Pancreas (tissue), 10 donors: ENCODE data around the gene EIF3K. TPM values are rescaled to one million over a fixed set of nuclear protein-coding genes. Genes with fewer than 3 reads are reported as not detected.

ENCODE experiments used
- ATAC-seq, 4 donors: fragments of 200-7000 bp; cut with Tn5 transposase; one replicate each; pipeline versions ENCODE4 v1.8.0 to v1.9.1; 2020; ENCODE audit warnings: mild to moderate bottlenecking in 4 of 4, moderate library complexity in 4 of 4
- DNase-seq, 6 donors: peaks; one replicate each; pipeline ENCODE4 v3.0.0-alpha.2; 2020
- FAIRE-seq: peaks from 2 replicates; lab custom pipeline; 2012; peaks lifted over from hg19 to GRCh38; lab: Jason Lieb, UNC
- H3K27ac ChIP-seq, 4 donors: fragments of 200-600 bp; sonication (generic); 1 replicate in 3 of 4; 2 replicates in 1 of 4; pipeline versions ENCODE4 v1.5.0 to v1.8.0; 2020
- H3K27me3 ChIP-seq, 4 donors: fragments of 200-600 bp; one replicate each; pipeline ENCODE4 v1.8.0; 2021
- H3K36me3 ChIP-seq, 3 donors: fragments of 200-600 bp; sonication (generic) in 1 of 3; one replicate each; pipeline versions ENCODE4 v1.5.0 to v1.8.0; 2020 to 2021
- H3K4me1 ChIP-seq, 3 donors: fragments of 200-600 bp; one replicate each; pipeline ENCODE4 v1.8.0; 2021
- H3K4me3 ChIP-seq, 4 donors: fragments of 200-600 bp; sonication (generic) in 2 of 4; one replicate each; pipeline versions ENCODE4 v1.5.0 to v1.8.0; 2020 to 2021
- H3K9me3 ChIP-seq, 4 donors: fragments of 200-600 bp; one replicate each; pipeline ENCODE4 v1.8.0; 2021
- WGBS, 2 donors: extraction: QIAGEN DNeasy Blood & Tissue Kit; methylation state at CpG; one replicate each; pipeline ENCODE4 v1.1.7; 2013; 5-methylcytosine and 5-hydroxymethylcytosine counted together
- intact Hi-C, 3 donors: fragments of 100-400 bp; cut with DNase I; formaldehyde crosslinking; loops; one replicate each; pipeline versions ENCODE4 v1.11.1 to v1.14.2; 2022
- polyA plus RNA-seq, 2 donors: library from polyadenylated mRNA; stranded (reverse); fragments of 200-250 nt; gene quantifications; one replicate each; pipeline ENCODE4 v1.2.3, GENCODE V29; 2013
- total RNA-seq, 6 donors: library from RNA; stranded (reverse); fragmentation: NEBNext Ultra II Directional in 4 of 6; extraction: Animal tissue kit (Norgen Biotek cat#: 25700) in 4 of 6; gene quantifications; one replicate each; pipeline versions ENCODE4 v1.2.1 to v1.2.4, GENCODE V29; 2021 to 2023
- TF ChIP-seq, protein P1 (sequence below), 4 donors: fragments of 200-600 bp; sonication (generic) in 3 of 4; IDR thresholded peaks; one replicate each; pipeline versions ENCODE4 v1.5.0 to v1.8.0; 2021; ENCODE audit warnings: antibody characterized with exemption in 4 of 4
- donor health status: healthy with polysubstance abuse.
- donor health status: DM: no; HTN: no; CAD: no; lungs with moderate emphysema.
- donor health status: DM: no; HTN: no; CAD: no.
- donor health status: control.
- donor health status: control.
- donor health status: Bipolar disorder and iron deficiency.
- donor health status: DM: yes; HTN: yes; CAD: no.
- donor health status: DM: no; HTN: no; CAD: no.
- donor health status: DM: no; HTN: no; CAD: no.
- donor health status: DM: yes; HTN: yes; CAD: no.

Gene EIF3K
- total and polyA plus RNA-seq, 8 donors = 93.5 to 162 (median 131) TPM

DNA sequence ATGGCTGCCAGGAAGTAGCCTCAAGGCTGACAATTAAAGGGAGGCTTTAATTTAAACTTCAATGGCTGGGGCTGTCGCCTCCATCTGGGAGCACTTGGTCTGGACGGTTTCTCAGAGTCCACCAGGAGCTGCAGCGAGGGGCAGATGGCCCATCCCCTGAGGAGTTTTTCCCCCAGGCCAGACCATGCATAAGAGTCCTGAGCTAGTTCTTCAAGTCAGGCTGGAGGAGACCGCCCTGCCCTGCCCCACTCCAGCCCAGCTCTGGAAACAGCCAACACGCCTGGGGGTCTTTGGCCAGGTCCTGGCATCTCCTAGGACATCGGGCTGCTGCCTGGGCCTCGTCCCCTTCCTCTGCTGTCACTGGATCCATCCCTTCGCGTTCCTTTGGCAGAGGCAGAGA, 23.2 kb downstream of the EIF3K start:
- Histone ChIP-seq H3K9me3 (no peaks in the 10 kb centered on the region), H3K4me1 (no peaks in the 10 kb centered on the region), H3K36me3 (no peaks in the 10 kb centered on the region), H3K4me3 (no peak overlapping the region), H3K27me3 (no peaks in the 10 kb centered on the region), H3K27ac (no peak overlapping the region)
- intact Hi-C loops = no loop called here
- TF ChIP-seq, protein P1, sequence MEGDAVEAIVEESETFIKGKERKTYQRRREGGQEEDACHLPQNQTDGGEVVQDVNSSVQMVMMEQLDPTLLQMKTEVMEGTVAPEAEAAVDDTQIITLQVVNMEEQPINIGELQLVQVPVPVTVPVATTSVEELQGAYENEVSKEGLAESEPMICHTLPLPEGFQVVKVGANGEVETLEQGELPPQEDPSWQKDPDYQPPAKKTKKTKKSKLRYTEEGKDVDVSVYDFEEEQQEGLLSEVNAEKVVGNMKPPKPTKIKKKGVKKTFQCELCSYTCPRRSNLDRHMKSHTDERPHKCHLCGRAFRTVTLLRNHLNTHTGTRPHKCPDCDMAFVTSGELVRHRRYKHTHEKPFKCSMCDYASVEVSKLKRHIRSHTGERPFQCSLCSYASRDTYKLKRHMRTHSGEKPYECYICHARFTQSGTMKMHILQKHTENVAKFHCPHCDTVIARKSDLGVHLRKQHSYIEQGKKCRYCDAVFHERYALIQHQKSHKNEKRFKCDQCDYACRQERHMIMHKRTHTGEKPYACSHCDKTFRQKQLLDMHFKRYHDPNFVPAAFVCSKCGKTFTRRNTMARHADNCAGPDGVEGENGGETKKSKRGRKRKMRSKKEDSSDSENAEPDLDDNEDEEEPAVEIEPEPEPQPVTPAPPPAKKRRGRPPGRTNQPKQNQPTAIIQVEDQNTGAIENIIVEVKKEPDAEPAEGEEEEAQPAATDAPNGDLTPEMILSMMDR (IDR thresholded peaks at IDR 0.05) = no peak
- ATAC-seq (no peak), FAIRE-seq (no peak), DNase-seq (peak in 1 of 6 donors; percentile 35)
- WGBS, 2 donors = 85 to 87% methylated on average over 9 of the region's 9 CpGs

DNA sequence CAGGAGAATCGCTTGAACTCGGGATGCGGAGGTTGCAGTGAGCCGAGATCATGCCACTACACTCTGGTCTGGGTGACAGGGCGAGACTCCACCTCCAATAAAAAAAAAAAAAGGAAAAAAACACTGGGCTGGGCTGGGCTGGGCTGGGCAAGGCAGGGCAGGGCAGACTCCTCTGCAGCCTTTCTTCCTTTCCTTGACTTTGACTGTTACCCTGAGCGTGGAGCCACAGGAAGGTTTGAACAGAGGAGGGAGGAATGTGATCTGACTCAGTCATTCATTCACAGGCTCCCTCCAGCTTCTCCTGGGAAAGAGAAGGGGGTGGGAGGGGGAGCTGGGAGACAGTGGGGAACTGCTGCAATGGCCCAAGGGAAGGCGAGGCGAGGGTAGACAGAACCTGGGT, 25.7 kb downstream of the EIF3K start:
- DNase-seq (peak in 1 of 6 donors; percentile 11), ATAC-seq (no peak), FAIRE-seq (no peak)
- intact Hi-C loops = loop anchor here in 1 of 3 donors (5.0 kb wide), 1 partner anchor 83 kb away; no protein-coding TSS in a partner anchor
- Histone ChIP-seq H3K4me3 (no peak overlapping the region), H3K36me3 (no peaks in the 10 kb centered on the region), H3K9me3 (no peaks in the 10 kb centered on the region), H3K4me1 (no peaks in the 10 kb centered on the region), H3K27me3 (no peaks in the 10 kb centered on the region), H3K27ac (no peak overlapping the region)
- TF ChIP-seq, protein P1 (IDR thresholded peaks at IDR 0.05) = no peak
- WGBS, 2 donors = 89 to 97% methylated on average over 8 of the region's 8 CpGs

DNA sequence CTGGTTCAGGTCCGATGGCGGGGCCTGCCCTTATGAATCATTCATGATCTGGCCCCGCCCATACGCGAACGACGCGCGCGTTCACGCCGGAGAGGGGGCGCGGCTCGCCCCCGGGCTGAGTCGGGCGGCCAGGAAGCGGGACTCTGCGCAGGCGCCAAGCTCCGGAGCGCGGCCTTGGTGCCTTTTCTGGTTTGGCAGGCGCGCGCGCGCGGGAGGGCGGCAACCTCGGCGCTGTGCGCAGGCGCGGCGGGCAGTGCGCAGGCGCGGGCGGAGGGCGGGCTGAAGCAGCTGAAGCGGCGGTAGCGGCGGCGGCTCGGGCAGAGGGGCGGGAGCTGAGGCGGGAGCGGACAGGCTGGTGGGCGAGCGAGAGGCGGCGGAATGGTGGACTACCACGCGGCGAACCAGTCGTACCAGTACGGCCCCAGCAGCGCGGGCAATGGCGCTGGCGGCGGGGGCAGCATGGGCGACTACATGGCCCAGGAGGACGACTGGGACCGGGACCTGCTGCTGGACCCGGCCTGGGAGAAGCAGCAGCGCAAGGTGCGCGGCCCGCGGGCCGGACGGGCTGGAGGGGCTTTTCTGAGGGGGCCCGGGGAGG, 28.5 kb downstream of the EIF3K start, which contains the start of gene ACTN4:
TSS of gene ACTN4 (plus strand) at position 282 of the 598 bp plus-strand sequence. CDS start at position 379, 97 bp downstream.
- Histone ChIP-seq H3K4me3 (peak within 1 kb of the TSS; percentile 72 to 85 (median 80)), H3K36me3 (no peaks in the 10 kb centered on the region), H3K9me3 (no peaks in the 10 kb centered on the region), H3K27ac (peak within 1 kb of the TSS; percentile 83 to 89 (median 88)), H3K27me3 (no peaks in the 10 kb centered on the region), H3K4me1 (peaks cover 15 to 20% (median 20%) of the 10 kb centered on the region in 3 donors)
- ATAC-seq = peak; percentile 84 to 92 (median 88)
- peak; percentile 97 to 100 (median 100) for DNase-seq
- TF ChIP-seq, protein P1 (IDR thresholded peaks at IDR 0.05) = no peak
- intact Hi-C loops = loop anchor here in 1 of 3 donors (5.0 kb wide), 1 partner anchor 80 kb away; no protein-coding TSS in a partner anchor
- 0% methylated on average over 70 to 77 of the region's 77 CpGs for WGBS, 2 donors
- no peak for FAIRE-seq

DNA sequence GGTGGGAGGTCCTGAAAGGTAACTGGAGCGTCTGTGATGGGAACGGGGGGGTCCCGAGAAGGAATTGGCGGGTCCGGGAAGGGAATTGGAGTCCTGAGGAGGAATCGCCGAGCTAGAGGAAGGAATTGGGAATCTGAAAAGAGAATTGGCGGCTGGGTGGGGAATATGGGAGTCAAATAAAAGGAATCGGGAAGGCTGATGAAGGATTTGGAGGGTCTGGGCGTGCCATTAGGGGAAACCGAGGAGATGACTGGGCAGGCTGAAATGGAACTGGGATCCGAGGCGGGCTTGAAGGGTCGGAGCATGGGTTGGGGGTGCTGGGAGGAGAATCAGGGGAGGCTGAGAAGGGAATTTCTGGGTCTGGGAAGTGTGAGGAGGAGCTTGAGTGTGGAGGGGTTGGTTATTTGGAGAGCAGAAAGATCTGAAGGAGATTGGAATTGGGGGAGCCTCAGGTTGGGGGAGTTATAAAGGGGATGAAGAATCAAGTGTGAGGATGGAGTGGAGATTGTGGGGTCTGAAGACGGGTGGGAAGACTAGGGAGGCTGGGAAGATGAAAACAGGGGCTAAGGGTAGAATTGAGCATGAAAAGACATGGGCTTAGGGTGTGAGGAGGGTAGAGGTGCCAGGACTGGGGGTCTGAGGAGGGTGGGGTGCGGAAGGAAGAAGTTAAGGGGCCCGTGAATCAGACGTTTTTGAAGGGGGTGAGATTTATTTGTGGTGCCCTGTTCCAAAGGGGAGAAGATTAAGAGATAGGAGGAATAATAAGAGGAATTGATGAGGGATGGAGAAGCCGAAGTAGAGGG, 29.2 kb downstream of the EIF3K start:
- TF ChIP-seq, protein P1 (IDR thresholded peaks at IDR 0.05) = no peak
- FAIRE-seq (no peak), ATAC-seq (no peak), DNase-seq (peak in 2 of 6 donors; percentile 32 to 35)
- Histone ChIP-seq H3K27ac (peak overlapping the region; percentile 83 to 89 (median 88)), H3K4me3 (peak overlapping the region; percentile 72 to 85 (median 80)), H3K36me3 (no peaks in the 10 kb centered on the region), H3K27me3 (no peaks in the 10 kb centered on the region), H3K4me1 (peaks cover 20 to 27% (median 27%) of the 10 kb centered on the region in 3 donors), H3K9me3 (no peaks in the 10 kb centered on the region)
- WGBS, 2 donors = 0% methylated on average over 19 of the region's 19 CpGs
- intact Hi-C loops = loop anchor here in 1 of 3 donors (5.0 kb wide), 1 partner anchor 79 kb away; no protein-coding TSS in a partner anchor
